Activated CD8-positive, alpha-beta memory T cell treated with anti-CD3 and anti-CD28 coated beads, Interleukin-2, amount 50 U/mL, for 1 hour (primary cell): ENCODE results near the gene PLCB1.
"Not testable (repeated sequence)": the region's sequence is repeated elsewhere in the genome, so short reads cannot be mapped to it uniquely, and the experiment has no call there.

ENCODE experiments used
- DNase-seq: peaks from one replicate; pipeline ENCODE4 v3.0.0-alpha.2; 2020; ENCODE audit errors: extremely low read depth

Gene PLCB1

DNA sequence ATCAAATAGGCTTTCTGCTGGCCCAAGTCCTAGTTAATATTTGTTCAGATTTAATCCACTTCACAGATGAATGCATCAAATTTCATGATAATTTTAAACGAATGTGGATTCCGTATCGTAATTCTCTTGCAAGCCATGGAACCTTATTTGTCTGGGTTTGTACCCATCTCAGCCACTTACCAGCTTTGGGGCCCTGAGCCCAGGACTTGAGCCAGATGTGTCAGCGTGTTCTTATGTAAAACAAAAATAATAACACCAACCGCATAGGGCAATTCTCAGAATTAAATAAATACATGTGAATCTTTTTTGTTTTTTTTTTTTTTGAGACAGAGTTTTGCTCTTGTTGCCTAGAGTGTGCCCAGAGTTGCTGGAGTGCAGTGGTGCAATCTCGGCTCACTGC, 654.3 kb downstream of the PLCB1 start:
- no peak for DNase-seq

DNA sequence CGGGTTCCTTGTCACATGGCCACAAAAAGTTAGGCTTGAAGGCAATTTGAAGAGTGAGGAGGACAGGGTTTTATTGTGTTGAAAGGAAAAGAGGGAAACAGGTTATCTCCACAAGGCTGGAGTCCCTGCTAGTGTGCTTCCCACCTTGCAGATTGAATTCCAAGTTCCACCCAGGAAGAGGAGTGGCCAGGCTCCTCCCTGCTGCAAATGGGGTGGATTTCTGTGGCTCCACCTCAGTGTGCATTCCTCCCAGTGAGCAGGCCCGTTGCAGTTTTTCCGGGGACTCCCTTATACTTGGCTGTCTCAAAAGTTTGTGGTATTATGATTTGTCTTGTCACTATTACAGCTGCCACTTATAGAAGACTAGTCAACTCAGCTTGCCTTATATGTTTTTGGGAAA, 655.0 kb downstream of the PLCB1 start:
- no peak for DNase-seq

DNA sequence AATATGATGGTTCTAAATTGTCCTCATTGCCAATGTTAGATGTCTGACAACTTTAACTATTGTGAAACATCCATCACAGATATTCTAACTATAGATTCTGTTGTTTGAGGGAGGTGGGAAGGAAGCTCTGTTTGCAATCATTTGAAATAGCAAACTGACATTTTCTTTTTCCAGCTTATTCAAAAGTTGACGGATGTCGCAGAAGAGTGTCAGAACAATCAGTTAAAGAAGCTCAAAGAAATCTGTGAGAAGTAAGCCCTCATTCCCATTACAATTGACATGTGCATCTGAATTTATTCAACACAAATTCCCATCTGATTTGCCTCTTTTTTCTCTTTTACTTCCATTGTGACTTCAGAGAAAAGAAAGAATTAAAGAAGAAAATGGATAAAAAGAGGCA, 656.2 kb downstream of the PLCB1 start:
- no peak for DNase-seq

DNA sequence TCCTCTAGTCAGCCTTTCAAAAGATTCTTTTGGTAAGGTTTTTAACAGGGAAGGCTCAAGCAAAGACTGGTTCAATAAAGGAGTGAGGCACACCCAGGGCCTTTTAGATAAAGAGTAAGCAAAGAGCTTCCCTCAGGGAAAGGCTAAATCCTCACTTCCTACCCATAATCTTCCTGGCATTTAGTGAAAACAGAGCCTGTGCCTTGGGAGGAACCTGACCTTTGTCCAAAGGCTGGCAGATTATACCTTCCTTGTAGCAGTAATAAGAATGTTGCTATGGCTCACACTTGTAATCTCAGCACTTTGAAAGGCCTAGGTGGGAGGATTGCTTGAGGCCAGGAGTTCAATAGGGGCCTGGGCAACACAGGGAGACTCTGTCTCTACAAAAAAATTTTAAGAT, 656.8 kb downstream of the PLCB1 start:
- DNase-seq: no peak

DNA sequence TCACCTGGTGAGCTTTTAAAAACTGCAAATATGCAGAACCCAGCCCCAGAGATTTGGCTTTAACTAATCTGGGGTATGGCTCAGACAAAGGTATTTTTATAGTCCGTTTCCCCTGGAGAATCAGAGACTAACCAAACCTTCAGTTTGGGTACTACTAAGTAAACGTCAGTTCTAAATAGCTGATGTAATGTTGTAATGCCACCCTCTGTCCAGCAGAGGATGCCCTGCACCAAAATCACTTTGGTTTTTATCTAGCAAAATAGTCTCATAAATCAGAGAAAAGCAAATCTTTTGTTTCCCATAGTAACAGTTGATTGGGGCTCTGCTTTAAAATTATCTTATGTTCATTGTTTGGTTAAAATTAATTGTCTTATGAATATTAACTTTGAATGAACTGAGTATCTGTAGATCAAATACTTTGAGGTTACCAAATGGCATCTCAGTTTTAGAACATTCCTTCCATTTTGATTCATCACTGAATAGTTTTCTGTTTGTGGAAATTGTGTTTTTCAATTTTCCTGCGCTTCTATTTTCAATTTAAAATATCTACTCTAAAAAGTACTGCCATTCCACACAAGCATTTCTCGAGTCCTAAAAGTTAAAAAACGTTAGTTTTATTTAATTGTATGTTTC, 658.5 kb downstream of the PLCB1 start:
- DNase-seq: no peak

DNA sequence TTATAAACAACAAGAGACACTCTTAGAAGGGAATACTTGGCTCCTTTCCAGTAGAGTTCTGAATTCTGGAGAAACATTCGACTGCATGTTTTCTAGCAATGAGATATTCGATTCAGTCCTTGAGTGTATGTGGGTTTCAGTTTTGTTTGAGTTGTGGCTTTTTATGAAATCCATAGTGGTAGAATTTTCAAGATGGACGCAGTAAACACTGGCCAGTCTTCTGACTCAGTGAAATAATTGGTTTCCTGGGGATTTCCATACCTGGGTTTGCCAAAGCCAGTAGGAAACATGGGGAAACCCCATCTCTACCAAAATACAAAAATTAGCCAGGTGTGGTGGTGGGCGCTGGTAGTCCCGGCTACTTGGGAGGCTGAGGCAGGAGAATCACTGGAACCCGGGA, 663.3 kb downstream of the PLCB1 start:
- DNase-seq: no peak

DNA sequence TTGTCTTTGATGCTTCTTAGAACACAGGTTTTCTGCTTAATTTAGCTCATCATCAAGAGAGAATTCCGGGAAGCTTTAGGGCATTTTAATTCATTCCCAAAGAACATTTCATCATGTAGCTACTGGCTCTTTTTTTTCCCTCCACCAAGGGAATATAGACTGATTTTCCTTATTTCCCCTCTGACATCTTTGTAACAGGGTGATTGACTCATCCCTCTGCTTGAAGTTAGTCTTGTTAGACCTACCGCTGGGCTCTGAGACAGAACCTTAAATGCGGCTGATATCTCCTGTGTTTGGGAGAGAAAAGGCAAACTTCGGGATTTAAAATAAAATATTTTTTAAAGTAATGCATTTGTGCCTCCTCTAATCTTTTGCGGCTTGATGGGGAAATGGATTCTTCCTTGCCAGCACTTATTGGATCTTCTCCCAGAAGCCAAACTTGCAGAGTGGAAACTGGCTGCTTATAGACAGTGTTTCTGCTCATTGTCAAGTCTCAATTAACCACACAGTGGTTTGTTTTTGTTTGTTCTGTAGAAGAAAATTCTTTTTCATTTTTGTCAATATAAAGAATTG, 664.1 kb downstream of the PLCB1 start:
- DNase-seq: no peak

DNA sequence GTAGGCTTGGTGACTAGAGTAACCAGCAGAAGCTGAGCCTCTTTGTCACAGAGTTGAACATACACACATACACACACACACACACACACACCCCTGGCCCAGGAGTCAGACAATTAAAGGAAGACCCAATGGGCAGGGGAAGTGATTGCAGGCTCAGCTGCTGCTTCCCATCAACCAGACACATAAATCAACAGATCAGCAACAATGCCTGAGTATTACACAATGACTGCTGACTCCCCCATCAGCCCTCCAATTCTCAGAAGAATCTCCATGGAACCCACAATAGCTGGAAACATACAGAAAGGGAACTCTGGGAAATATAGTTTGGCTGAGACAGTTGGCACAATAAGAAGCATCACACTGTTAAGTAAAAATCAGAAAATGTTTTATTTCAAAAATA, 666.4 kb downstream of the PLCB1 start:
- no peak for DNase-seq

DNA sequence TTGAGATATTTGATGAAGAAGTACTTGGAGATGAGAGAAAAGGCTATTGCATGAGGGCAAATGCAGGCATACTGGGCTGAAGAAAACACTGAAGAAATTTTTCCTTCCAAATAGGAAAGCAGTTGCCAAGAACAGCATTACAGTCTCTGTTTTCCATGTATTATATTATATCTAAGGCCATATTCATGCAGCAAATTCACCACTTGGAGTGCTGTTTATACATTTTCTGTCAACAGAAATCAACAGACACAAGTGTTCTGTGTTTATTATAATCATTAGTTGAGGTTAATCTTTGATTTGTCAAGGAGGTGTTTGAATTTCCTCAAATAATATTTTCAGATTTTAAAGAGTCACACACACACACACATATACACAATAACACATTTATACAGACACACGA, 668.0 kb downstream of the PLCB1 start:
- DNase-seq: no peak

DNA sequence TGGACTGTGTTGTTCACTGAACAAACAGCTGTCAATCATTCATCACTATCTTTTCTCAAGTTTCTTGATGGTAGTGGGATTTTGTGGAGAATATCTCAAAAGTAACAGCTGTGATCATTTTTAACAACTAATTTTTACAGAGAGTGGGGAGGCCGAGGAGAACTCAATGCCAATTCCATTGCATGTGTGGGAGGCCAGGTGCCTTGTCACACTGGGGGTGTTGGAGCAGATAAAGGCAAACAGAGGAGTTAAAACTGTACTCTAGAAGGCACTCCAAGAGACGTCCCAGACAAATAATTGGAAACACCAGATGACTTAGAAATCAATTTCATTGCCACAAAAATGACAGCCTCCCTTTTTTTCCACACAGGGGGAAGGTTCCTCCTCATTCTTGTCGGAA, 669.6 kb downstream of the PLCB1 start:
- DNase-seq: no peak

DNA sequence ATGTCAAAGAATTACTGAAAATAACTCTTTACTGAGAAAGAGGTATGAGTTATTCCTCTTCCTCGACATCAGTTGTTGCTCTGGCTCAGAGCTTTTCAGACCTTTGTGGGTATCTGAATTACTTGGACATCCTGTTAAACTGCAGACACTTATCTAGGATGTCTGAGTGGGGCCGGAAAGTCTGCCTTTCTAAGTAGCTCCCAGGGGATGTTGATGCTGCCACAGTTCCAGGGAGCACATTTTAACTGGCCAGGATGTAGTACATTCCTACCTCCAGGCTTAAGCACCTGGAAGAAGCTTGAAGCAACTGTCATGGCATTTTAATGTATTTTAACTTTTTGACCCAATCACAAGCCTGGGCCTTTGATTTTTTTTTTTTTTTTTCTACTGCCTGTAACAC, 671.0 kb downstream of the PLCB1 start:
- DNase-seq: no peak

DNA sequence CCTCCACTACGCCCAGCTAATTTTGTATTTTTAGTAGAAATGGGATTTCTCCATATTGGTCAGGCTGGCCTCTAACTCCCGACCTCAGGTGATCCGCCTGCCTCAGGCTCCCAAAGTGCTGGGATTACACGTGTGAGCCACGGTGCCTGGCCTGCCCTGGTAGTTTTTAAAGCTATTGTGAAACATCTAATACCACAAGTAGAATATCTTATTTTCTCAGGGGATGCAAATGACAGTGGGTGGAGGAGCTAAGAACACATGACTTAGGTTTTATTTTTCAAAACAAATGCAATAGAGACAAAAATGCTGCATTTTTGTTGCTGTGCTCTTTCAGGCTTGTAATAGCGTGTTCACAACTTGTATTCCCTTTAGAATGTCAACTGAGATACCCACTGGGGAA, 671.9 kb downstream of the PLCB1 start:
- DNase-seq: no peak

DNA sequence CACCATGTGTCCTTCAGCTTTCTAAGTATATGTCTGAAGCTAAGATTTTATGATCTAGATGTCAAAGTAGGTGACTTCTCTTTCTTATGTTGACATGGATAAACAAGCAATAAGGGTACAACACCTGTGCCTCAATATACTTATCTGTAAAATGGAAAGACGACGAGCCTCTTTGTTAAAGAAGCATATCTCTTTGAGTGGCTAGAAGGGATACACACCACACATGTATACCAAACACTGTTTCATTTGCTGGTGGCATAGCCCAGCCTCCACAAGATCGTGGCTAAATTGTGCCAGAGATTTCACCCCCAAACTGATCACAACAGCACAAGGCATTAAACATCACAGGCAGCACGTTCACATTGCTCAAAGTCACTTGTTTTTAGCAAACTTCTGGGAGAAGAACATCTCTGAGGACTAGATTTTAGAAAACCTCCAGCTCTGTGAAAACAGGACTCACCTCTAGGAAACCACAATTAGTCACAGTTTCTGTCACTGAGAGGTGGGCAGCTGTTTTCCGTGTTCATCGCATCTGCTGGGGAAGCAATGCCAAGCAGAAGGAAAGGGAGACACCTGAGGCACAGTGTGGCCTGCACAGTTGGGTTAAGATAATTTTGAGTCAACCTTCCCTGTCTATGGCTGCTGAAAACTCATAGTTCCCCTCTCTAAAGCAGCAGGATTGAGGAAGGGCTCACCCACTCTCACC, 673.8 kb downstream of the PLCB1 start:
- no peak for DNase-seq

DNA sequence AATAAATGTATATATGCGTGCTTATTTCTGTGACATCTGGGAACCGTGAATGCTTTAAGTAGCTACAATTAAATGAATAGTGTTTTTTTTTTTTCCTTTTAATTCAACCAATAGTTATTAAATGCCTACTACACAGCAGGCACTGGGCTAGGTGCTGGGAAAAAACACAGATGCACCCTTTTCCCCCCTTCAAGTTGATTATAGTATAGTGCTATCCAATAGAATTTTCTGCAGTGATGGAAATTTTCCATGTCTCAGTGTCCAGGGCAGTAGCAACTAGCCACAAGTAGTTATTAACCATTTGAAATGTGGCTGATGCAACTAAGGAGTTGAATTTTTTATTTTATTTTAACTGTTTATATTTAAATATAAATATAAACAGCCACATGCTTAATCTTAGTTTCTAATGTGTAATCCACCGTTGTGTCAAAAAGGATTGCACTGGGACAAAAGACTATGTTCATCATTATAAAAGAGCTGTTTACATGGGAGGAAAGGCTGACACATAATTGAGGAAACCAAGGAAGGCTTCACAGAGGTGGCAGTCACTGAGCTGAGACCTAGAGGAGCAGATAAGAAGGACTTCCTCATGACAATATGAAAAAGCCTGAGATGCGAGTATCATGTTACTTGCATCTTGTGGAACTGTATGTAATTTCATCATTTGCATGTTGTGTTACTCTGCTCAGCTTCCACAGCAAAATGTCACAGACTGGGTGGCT, 675.6 kb downstream of the PLCB1 start:
- no peak for DNase-seq

DNA sequence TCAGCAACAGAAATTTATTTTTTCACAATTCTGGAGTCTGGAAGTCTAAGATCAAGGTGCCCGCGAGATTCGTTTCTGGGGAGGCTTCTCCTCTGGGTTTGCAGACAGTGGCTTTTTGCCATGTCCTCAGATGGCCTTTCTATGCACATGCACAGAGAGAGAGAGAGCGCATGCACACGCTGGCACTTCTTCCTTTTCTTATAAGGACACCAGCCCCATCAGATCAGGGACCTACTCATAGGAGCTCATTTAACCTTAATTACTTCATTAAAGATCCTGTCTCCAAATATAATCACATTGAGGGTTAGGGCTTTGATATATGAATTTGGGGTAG, 676.1 kb downstream of the PLCB1 start:
- DNase-seq: no peak

DNA sequence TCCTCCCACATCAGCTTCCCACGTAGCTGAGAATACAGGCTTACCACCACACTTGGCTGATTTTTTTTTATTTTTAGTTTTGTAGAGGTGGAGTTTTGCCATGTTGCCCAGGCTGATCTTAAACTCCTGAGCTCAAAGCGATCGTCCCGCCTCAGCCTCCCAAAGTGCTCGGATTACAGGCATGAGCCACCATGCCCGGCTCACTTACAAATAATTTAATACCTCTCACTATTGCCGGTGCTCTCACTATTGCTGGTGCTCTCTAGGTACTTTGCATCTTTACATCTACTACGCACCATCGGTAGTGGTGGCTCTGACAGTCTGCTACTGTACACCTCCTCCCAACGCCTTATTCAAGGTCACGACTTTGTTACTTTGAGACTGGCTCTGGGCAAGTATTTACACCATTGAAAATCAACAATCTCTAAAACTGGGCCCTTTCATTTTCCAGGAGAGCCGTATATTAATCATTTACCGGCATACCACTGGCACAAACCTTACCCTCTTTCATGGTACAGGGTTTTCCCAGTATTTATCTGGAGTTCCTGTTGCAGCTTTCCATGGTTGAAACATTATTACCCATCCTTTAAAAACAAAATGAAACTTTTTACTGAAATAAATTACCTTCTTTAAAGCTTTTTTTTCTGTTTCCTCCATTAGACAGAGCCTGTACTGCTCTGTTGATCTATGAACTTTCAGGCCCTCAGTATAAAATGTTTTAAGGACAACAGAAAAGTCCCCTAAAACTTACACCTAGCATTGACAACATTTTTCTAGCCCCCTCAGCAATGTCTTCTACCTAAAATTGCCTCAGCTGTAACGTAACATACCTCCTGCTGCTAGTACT, 677.3 kb downstream of the PLCB1 start:
- no peak for DNase-seq

DNA sequence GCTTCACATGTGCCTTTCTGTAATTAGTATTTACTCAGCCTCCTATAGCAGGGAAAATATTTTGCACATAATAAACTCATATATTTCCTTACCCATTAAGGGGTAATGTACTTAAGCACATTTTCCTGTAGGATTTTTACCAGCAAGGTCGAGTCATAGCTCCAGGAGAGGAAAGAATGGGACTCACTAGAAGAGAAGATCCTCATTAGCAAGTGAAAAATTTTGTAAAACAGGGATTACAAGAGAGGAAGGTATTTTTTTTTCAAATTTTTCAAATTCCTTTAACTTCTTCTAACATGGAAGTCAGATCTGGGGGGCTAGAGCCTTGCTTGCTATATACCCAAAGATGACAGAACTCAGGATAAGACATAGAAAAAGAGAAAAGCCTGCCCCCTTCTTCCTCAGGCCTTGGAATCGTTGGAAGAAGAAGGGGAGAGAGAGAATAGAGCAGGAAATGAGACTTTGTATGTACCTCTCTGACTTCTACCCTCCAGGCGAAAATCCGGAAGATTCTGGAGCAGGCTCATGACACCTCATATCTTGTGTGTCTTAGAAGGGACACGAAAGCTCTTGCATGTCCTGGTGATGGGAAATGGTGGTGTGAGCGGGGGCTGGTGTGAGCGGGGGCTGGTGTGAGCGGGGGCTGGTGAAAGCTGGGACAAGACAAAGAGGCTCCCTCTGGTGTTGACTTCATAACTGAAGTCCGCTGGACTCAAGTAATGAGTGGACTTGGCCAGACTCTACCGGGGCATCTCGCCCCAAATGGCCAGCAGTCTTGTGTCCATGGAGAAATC, 679.9 kb downstream of the PLCB1 start:
- DNase-seq: no peak

DNA sequence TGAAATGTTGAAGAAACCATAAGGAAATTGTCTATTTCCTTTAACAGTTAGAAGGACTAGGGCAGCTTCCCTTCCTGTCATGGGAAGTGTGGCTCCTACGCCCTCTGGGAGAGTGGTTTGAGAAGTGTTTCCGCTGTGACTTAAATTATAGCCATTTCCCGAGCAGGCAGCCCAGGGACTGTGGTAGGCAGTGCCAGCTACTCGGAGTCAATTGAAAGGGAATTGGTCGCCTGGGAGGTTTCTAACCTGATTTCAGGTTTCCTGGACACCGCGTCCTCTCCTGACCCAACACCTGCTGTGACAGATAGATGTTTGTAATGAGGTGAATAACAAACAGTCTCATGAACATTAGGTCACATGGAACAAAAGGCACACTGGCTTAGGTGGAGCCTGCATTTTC, 680.8 kb downstream of the PLCB1 start:
- no peak for DNase-seq

DNA sequence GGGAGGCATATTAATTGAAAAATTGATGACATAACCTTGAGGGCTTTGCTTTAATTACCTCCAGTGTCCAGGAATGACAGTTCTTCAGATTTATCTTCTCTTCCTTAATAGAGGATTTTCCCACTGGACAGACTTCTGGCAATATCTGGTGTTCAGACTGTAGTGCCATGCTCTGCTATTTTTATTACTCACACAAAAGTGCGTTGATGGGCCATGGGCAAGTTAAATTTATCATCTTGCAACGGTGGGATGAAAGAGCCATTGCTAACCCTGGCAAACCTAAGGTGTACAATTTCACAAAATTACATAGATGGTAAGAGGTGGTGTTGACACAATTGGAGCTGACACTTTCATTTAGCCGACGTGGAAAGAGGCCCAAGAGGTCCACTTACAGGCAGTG, 683.1 kb downstream of the PLCB1 start:
- DNase-seq: no peak

DNA sequence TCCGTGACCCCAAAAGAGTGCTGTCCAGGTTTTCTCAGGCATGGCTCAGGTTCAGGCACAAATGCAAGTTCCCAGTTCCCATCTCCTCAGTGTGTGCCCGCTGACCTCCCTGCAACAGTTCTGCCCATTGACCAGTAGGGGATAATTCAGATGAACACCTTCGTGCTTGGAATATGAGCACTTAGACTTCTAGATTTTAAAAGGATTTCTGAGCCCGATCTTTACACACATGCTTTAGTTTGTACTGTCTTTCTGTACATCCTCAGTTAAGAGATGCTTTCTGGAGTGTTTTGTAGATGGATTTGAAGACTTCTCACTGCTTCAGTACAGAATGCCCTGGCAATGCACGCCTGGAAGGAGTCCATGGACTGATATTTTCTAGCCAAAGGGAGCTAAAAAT, 697.2 kb downstream of the PLCB1 start:
- DNase-seq: no peak

DNA sequence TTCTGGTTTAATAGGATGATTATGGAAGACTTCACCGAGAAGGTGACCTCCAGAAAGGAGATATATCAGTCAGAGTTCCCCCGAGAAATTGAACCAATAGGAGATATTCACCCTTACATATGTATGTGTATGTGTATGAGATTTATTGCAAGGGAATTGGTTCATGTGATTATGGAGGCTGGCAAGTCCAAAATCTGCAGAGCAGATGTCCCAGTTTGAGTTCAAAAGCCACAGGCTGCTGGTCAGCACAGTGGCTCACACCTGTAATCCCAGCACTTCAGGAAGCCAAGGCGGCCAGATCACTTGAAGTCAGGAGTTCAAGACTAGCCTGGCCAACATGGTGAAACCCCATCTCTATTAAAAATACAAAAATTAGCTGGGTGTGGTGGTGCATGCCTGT, 702.2 kb downstream of the PLCB1 start:
- not testable (repeated sequence) for DNase-seq
